Measurements from ENCODE around the gene ERGIC1. TPM values are rescaled to one million over a fixed set of nuclear protein-coding genes. Genes with fewer than 3 reads are reported as not detected.
A peak's percentile ranks its signal among the peaks of the same experiment; 100 is the strongest.

The ERGIC1 gene
- total RNA-seq, 4 donors from 2014 or later: 50.9 to 83.0 (median 65.5) TPM

DNA sequence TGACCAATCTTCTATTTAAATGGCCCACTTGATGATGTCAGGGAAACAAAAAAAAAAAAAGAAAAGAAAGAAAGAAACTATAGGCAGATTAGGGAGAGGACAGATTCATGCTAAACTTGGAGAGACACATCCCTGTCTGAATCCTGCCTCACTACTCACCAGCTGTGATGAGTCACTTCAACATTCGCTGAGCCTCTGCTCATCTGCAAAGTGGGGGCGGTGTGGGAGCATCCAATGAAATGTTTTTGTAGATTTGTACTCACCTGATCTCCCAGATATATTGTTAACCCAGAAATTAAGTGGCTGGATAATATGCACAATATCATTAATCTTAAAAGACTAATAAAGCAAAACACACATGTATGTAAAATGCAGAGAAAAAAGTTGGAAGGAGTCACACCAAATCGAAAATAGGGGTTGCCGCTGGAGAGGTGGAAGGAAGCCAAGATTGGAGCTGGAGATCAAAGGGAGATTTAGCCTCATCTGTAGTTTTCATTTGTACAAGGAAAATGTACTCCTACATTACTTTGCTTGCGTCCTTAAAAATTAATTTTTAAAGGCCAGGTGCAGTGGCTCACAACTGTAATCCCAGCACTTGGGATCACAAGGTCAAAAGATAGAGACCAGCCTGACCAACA, 17.0 kb upstream of the ERGIC1 start:
- Histone ChIP-seq H3K4me3 (no peak overlapping the region), H3K36me3 (no peaks in the 10 kb centered on the region), H3K27me3 (no peaks in the 10 kb centered on the region), H3K9me3 (no peaks in the 10 kb centered on the region), H3K4me1 (peaks cover 4 to 36% (median 11%) of the 10 kb centered on the region in 3 donors), H3K27ac (peak overlapping the region in 3 of 4 donors; percentile 28 to 61 (median 52))
- TF ChIP-seq POLR2A (IDR thresholded peaks at IDR 0.05): no peak
- TF ChIP-seq, protein P1, sequence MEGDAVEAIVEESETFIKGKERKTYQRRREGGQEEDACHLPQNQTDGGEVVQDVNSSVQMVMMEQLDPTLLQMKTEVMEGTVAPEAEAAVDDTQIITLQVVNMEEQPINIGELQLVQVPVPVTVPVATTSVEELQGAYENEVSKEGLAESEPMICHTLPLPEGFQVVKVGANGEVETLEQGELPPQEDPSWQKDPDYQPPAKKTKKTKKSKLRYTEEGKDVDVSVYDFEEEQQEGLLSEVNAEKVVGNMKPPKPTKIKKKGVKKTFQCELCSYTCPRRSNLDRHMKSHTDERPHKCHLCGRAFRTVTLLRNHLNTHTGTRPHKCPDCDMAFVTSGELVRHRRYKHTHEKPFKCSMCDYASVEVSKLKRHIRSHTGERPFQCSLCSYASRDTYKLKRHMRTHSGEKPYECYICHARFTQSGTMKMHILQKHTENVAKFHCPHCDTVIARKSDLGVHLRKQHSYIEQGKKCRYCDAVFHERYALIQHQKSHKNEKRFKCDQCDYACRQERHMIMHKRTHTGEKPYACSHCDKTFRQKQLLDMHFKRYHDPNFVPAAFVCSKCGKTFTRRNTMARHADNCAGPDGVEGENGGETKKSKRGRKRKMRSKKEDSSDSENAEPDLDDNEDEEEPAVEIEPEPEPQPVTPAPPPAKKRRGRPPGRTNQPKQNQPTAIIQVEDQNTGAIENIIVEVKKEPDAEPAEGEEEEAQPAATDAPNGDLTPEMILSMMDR (IDR thresholded peaks at IDR 0.05): no peak
- intact Hi-C loops (cut with DNase I): no loop called here
- no peak for DNase-seq
- WGBS, 2 donors: 18 to 33% methylated on average over 5 of the region's 5 CpGs

DNA sequence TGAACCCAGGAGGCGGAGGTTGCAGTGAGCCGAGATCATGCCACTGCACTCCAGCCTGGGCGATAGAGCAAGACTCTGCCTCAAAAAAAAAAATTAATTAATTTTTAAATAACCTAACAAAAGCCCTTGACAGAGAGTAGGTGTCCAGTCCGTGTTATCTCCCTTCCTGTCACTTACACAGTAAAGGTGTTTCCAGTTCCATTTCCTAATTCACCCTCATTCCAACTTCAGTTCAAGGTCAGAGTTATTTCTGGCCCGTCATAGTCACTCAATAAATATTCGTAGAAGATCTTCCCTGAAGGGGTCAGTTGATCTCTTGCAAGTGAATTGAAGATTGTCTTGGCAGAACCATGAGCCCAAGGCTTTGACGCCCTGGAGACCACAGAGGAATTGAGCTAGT, 16.4 kb upstream of the ERGIC1 start:
- intact Hi-C loops (cut with DNase I): no loop called here
- Histone ChIP-seq H3K9me3 (no peaks in the 10 kb centered on the region), H3K27ac (no peak overlapping the region), H3K4me1 (peaks cover 4 to 36% (median 11%) of the 10 kb centered on the region in 3 donors), H3K27me3 (no peaks in the 10 kb centered on the region), H3K36me3 (no peaks in the 10 kb centered on the region), H3K4me3 (no peak overlapping the region)
- TF ChIP-seq, protein P1 (IDR thresholded peaks at IDR 0.05): no peak
- TF ChIP-seq POLR2A (IDR thresholded peaks at IDR 0.05): no peak
- 81 to 86% methylated on average over 6 to 7 of the region's 7 CpGs for WGBS, 2 donors
- DNase-seq: no peak

DNA sequence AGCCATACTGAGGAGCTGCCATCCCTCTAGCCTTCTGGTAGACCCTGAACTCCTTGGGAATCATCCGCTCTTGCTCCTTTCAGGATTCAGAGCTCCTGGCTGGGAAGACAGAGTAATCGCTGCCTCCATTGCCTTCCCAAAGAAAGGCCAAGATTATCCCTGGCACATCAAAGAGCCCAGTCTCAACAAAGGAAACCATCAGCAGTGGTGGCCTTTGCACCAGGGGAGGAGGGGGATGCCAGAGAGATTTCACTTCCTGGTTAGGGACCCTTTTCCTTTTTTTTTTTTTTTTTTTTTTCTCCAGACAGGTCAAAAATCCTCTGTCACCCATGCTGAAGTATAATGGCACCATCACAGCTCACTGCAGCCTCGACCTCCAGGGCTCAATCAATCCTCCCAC, 16.0 kb upstream of the ERGIC1 start:
- 93 to 97% methylated on average over 3 of the region's 3 CpGs for WGBS, 2 donors
- H3K27ac ChIP-seq: no peak overlapping the region
- TF ChIP-seq, protein P1 (IDR thresholded peaks at IDR 0.05): no peak
- TF ChIP-seq POLR2A (IDR thresholded peaks at IDR 0.05): no peak
- no peaks in the 10 kb centered on the region for H3K9me3 ChIP-seq
- H3K4me3 ChIP-seq: no peak overlapping the region
- no peaks in the 10 kb centered on the region for H3K36me3 ChIP-seq
- H3K4me1 ChIP-seq: peaks cover 4 to 36% (median 11%) of the 10 kb centered on the region in 3 donors
- no peak for DNase-seq
- H3K27me3 ChIP-seq: no peaks in the 10 kb centered on the region
- intact Hi-C loops (cut with DNase I): no loop called here

DNA sequence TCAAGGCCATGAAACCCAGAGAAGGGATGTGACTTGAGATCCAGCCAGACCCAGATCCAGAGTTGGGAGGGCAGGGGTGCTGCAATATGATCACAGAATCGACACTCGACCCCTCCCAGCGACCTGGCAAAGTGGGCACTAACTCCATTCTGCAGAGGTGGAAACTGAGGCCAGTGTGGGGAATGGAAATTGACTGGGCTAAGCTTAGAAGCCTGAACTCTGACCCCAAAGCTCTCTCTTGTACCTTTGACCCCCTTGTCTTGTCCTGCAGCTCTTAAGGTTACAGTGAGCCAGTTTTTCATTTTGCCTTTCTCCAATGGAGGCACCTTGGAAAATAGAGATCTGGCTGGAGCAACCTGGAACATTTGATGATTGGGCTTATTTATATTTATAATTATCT, 14.5 kb upstream of the ERGIC1 start:
- intact Hi-C loops (cut with DNase I): no loop called here
- Histone ChIP-seq H3K4me1 (peaks cover 4 to 36% (median 11%) of the 10 kb centered on the region in 3 donors), H3K27me3 (no peaks in the 10 kb centered on the region), H3K27ac (peak overlapping the region; percentile 63 to 90 (median 81)), H3K4me3 (no peak overlapping the region), H3K36me3 (no peaks in the 10 kb centered on the region), H3K9me3 (no peaks in the 10 kb centered on the region)
- WGBS, 2 donors: 80 to 89% methylated on average over 3 of the region's 3 CpGs
- no peak for TF ChIP-seq POLR2A (IDR thresholded peaks at IDR 0.05)
- no peak for DNase-seq

DNA sequence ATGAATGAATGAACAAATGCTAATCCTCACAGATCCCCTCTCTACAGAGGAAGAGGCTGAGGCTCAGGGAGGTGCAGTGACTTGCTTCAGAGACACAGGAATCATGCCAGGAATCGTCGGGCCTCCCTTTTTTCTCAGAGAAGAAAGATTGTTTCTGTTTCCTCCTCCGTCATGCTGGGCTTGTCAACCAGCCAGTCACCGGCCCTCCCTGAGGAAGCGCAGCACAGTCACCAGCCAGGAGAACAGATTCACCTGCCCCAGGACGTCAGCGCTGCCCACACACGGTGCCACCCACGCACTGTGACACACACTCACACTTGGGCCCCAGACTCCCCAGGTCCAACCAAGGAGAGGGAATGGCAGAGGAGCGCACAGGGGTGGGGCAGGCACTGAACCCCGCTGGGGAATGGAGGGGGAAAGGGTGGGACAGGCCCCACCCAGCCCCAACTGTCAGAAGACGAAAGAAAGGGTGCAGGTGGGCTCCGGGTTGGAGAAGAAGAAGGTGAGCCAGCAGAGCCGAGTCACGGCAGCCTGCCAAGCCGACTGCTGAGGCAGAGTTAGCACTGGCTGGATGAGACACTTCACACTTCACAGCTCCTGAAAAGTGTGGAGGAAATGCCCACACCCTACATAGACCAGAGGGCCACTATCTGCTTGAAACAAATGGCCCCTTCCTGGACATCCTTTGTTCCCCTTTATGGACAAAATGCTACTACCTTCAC, 13.8 kb upstream of the ERGIC1 start:
- Histone ChIP-seq H3K36me3 (no peaks in the 10 kb centered on the region), H3K4me3 (no peak overlapping the region), H3K9me3 (peaks cover 0 to 2% (median 0%) of the 10 kb centered on the region in 3 donors), H3K27ac (peak overlapping the region; percentile 76 to 90 (median 84)), H3K27me3 (no peaks in the 10 kb centered on the region), H3K4me1 (peaks cover 4 to 36% (median 11%) of the 10 kb centered on the region in 3 donors)
- 28 to 53% methylated on average over 6 to 9 of the region's 16 CpGs for WGBS, 2 donors
- no peak for DNase-seq
- intact Hi-C loops (cut with DNase I): no loop called here
- peak in 1 of 4 donors; percentile 44 for TF ChIP-seq POLR2A (IDR thresholded peaks at IDR 0.05)
- TF ChIP-seq, protein P1 (IDR thresholded peaks at IDR 0.05): no peak

Data from esophagus squamous epithelium (tissue), 5 donors.